HS-5 (cell line): ENCODE measurements around the gene SSNA1.

Source experiments
- DNase-seq: peaks from one replicate; pipeline ENCODE4 v3.0.0-alpha.2; 2012; ENCODE audit warnings: low read depth

Gene SSNA1

DNA sequence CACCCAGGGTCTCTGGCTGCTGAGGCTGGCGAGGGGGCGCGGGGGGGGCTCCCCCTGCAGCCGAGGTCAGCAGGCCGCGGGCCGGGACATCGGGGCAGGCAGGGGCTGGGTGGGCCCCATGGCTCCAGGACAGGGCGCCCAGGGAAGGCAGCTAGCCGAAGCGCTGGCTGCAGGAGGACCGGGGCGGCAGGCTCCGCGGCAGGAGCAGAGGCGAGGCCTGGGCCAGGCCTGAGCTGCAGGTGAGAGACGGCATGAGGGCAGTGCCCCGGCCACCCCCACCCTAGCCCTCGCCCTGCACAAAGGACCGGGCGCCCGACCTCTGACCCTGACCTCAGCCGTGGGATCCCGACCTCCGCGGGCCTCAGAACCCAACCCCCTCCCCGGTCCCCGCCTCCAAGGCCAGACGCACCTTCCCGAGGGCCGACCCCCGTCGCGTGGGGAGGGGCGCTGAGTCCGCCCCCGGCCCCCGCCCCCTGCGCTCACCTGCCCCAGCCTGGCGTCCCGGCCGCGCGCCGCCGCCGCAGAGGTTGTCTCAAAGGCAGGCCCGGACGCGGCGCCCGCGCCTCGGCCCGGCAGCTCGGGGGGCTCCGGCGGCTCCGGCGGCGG lies 33.1 kb downstream of the SSNA1 start:
- DNase-seq, result no peak

DNA sequence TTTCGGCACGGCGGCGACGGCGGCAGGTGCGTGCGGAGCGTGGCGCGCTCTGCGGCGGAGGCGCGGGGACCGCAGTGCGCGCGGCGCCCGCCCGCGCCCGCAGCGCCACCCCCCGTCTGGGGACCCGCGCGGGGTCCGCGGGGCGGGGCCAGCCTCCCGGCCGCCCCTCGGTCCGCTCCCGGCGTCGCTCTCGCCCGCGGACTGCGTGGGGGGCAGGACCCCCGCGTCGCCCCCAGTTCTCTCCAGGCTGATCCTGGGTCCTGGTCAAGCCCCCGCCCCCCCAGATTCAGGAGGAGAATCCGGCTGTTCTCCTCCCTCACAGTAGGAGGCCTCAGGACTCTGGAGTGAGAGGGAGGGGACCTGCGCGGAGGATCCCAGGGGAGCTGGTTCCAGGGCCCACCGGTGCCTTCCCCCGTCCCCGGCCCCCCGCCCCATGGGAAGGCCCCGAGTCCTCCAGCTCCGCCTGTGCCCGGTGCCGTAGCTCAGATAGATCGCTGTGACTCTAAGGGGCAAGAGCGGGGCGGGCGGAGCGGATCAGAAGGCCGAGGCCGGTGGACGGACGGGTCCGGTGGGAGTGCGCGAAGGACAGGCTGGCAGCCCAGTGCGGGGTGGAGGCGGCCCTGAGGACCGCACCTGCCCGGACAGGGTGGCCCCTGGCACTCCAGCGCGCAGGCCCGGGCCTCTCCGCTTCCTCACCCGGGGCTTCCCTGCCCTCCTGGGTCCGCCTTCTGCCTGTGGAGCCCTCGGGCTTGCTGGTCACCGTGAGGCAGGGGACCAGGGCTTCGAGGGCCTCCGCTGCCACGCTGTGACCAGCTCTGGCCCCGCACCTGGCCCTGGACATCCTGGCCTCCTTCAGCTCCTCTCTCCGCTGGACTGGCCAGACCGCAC lies 34.0 kb downstream of the SSNA1 start, which contains the start of gene RNF208:
RNF208 (minus strand) TSS at position 51 of the 888 bp plus-strand sequence. CDS start 1,028 bp downstream, outside the sequence.
- DNase-seq, result no peak

DNA sequence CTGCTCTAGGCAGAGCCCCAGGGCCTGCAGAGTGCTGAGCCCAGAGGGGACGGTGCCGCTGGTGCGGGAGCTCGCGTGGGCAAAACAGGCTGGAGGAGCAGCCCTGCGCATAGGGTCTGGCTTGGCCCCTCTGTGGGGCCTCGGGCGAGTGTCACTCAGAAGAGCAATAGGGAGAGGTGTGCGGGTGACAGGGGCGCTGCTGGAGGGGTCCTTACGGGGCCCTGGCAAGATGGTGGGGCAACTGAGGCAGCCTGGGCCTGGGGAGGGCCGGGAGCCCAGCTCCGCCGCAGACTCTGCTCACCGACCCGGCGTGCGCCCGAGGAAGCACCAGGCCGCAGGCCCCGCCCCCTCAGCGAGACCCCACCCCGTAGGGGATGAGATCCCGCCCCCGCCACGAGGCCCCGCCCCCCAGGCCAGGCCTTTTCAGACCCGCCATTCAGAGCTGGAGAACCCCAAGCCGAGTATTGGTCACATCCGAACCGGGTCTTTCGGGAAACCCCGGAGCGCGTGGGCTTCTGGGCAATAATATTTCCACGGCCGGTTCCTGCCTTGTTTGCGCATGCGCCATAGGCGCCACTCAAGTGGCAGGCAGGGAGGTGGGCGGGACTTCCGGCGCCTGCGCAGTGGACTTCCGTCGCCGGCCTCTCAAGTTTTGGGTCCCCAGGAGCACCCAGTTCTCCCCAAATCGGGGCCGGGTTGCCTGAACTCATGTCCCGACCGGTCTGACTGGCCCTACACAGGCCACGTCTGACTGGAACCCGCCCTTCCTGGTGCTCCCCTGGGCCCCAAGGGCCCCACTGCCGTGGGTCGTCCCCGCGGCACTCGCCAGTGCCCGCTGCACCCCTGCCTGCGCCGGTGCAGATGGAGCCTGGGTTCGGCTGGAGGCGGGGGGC lies 34.8 kb downstream of the SSNA1 start:
- DNase-seq, result peak; percentile 92

DNA sequence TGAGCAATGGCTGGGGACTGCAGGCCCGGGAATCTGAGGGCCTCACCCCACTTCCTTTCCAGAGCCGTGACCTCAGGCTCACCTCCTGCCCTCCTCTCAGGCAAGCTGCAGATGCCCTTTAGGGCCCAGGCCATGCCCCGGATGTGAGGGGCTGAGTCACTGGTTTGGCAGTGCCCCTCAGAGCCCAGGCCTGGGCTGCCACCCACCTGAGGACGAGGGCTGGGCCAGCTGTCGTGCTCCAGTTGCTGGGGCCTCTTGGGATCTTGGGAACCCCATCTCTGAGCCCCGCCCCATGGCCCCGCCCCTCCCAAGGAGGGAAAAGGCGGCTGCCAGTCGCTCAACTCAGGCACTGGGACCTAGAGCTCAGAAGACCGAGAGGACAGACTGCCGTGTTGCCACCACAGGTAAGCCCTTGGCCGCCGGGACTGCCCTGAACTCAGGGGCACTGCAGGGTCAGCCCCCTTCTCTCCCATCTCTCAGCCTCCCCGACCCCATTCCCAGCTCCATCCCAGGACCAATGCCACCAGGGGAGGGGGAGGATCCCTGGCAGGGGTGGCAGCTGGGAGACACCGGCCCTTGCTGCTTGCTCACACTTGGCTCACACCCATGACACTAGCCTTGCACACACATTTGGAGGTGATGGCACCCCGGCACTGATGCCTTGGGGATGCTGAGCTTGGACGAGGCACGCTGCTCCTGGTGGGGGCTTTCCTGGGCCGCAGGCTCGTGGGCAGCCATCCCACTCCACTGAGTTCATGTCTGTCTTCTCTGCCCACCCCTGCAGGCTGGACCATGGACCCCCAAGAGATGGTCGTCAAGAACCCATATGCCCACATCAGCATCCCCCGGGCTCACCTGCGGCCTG lies 36.6 kb downstream of the SSNA1 start, which contains the start of gene CYSRT1:
CYSRT1 (plus strand) TSS at position 345 of the 865 bp plus-strand sequence; CDS start at position 793, 448 bp downstream.
- DNase-seq, result no peak

DNA sequence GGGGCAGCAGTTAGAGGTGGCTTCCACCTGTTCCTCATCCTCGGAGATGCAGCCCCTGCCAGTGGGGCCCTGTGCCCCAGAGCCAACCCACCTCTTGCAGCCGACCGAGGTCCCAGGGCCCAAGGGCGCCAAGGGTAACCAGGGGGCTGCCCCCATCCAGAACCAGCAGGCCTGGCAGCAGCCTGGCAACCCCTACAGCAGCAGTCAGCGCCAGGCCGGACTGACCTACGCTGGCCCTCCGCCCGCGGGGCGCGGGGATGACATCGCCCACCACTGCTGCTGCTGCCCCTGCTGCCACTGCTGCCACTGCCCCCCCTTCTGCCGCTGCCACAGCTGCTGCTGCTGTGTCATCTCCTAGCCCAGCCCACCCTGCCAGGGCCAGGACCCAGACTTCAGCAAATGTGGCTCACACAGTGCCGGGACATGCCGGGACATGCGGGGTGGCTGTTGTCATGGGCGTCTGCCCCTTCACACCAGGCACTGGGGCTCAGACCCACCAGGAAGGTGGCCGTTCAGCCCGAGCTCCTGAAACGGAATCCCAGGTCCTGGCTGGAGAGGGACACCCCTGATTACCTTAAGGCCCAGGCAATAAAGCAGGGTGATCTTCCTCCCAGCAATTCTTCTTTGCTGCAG lies 37.3 kb downstream of the SSNA1 start:
- DNase-seq, result no peak

DNA sequence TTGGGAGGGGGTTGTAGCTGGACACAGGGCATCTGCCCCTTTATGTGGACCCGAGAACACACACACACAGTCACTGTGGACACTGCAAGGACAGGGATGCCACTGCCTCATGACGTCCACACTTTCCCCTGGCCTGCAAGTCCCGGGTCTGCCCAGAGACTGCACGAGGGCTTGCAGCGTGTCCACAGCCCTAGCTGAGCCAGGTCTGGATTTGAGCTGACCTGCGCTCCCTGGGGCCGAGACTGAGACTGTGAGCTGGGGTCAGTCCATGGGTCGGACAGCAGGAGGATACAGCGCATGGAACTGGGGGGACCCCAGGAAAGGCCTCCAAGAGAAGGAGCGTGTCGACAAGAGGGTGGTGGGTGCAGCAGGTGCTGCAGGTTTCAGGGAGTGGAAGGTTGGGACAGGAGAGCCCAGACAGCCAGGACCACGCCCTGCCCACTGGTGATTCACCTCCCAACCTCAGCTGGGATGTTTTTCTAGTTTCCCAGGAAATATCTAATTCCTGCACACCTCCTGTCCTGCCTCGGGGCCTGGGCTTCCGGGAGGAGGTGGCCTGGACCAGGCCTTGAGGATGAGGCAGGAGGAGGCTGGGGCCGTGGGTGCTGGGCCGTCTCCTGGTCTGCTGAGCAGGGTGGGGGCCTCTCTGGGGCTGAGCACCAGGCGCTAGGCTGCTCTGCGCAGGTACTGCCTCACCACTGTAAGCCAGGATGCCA lies 38.0 kb downstream of the SSNA1 start:
- no peak for DNase-seq

DNA sequence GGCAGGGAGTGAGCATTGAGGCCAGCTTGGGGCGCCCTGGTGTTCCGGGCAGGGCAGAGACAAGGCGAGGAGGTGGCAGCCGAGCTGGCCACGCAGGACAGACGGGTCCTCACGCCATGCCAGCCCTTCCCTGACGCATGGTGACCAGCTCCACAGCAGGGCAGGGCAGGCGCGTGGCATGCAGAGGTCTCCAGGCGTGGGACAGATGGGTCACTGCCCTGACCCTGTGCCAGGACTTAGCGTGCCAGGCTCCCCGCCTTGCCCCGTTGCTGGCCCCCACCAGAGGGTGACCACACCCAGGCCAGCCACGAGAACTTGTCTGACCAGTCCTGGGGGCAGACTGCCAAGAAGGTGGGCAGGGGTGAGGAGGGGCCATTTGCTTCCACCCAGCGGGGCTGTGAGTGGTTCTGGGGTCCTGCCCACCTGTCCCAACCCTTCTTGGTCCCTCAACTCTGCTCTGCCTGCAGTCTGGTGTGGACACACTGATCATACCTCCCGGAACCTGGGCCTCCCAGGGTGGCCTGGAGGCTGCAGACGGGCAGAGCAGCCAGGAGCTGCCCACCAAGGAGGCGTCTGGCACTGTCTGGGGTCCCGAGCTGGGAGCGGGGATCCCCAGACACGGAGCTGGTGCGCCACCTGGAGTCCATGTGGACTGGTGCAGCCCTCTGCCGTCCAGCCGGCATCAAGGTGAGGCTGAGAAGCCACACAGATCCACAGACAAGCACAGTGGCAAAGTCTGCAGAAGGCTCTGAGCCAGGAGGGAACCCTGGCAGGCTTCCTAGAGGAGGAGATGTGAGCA lies 38.8 kb downstream of the SSNA1 start, which contains the start of gene RNF224:
RNF224 (plus strand) TSS at position 449 of the 799 bp plus-strand sequence. CDS start 834 bp downstream, outside the sequence.
- no peak for DNase-seq

DNA sequence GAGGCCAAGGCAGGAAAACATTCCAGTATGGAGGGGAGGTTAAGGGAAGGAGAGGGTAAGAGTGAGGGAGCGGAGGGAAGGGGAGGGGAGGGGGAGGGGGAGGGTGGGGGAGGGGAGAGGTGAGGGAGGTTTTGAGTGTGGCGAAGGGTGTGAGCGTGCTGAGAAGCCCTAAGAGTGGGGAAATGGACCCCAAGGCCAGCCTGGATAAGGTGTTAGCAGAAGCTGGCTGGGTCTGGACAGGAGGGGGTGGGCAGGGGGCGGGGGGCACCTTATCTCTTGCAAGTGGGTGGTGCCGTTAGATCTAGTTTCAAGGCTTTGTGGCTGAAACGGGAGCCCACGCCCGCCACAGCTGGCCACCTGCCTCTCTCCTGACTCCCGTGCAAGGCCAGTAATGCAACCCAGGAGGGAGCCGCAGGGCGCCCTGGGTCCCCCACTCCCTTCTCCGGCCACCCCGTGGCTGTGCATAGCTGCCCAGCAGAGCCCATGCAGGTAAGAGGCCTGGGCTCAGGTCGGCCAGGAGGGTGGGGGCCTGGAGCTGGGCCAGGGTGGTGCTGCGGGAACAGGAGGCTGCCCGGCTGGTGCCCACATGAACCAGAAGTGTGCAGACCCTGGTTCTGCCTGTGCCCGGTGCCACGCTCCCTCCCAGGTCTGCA lies 39.5 kb downstream of the SSNA1 start:
- no peak for DNase-seq

DNA sequence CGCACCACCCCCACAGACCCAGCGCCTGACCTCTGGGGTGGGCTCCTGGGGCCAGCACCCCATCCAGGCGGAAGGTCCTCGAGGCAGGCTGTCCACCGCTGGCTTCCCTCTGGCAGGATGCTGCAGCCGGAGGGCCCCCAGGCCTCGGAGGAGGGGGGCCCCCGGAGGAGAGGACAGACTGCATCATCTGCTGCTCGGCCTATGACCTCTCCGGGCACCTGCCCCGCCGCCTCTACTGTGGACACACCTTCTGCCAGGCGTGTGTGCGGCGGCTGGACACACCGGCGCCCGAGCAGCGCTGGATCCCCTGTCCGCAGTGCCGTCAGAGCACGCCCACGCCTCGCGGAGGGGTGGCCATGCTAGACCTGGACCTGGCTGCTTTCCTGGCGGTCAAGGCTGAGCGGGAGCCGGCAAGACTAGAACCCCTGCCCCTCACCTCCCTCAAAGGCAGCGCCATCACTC lies 40.1 kb downstream of the SSNA1 start:
- no peak for DNase-seq

DNA sequence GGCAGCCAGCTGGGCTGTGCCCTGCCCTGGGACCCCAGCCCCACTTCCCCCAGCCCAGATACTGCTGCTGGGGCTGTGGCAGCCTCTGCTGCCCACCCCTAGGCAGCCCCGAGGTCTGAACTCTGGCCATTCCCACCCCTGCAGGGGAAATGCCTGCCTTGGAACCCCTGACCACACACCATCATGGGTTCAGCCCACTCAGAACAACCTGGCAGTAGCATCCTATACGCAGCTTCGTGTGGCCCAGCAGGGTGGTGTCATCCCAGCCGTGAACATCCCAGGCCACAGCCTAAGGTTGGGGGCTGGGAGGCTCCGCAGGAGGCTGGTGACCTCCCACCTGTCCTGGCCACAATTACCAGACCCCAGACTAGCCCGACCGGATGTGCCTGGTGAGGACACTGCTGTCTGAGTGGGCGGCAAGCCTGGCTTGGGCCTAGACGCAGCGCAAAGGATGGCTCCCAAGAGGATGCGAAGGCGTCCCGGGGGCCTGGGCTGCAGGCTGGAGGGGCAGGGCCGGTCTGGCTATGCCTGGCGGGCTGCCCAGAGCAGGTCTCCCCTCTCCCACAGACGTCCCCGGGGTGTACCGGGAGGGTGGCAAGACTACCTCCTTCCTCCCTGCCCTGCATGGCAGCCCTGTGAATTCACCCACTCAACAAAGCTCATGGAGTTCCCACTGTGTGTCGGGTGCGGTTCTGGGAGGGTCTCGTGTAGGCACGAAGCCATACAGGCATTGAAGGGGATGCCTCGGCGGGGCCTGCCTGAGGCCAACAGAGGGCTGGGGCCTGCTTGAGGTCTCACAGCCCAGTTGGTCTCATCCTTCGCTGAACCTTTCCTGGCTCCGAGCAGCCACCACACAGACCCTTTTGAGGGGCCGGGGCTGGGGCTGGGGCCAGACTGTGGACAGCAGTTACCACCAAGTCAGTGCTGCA lies 40.8 kb downstream of the SSNA1 start:
- DNase-seq, result no peak

DNA sequence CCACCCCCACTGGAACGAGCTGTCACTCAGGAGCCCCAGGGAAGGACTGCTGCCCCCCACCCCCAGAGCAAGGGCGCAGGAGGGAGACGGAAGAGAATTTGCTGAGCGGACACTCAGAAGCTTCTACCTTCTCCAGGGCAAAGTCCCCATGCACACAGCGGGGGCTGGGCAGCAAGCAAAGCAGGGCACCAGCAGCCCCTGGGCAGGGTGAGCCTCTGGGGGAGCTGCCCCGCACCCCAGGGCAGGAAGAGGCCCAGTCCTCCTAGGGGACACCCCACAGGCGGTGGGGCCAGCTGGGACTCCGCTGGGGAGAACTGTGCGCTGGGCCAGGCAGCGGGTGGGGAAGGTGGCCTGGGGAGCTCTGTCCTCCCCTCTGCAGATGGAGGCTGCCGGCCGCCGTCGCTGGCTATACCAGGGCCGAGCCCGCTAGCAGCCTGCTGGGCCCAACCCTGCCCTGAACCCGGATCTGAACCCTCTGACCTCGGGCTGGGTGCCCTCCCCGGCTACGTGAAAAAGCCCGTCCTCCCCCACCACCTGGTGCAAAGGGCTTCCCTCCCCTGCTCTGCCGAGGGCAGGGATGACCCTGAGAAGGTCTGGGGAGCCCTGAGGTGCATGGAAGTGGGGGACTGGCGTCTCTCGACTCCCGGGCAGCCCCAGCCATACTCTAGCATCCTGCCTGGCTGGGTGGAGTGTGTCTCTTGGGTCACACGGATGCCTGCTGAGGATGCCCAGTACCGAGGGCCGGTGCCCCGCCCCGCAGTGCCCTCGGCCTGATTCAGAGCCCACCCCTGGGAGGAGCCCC lies 41.6 kb downstream of the SSNA1 start:
- no peak for DNase-seq

DNA sequence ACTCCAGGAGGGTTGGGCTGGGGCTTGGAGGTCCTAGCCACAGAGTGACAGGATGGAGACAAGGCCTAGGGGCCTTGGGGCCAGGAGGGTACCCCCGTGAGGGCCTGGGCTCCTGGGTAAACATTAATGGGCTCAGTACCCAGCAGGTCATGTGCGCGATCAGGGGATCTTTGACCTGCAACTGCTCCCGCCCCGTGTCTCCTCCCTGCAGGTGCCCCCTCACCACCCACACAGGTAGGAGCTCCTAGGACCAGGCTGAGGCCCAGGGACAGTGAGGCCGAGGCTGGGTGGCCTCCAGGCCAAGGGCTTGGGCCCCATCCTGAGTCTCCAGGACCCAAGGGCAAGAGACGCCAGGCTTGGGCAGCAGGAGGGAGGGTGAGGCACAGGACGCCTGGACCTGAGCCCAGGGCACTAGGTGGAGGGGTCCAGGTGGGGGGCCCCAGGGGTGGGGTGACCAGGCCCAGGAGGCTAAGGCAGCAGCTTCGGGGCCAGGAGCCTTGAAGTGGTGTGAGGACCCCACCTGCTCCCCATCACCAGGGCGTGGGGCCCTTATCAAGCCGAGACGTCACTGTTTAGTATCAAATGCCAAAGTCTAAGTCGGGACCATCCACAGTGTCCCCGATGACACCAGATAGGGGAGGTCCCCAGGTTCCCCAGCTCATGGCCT lies 42.4 kb downstream of the SSNA1 start, which contains the start of gene SLC34A3:
SLC34A3 (plus strand) TSS at position 197 of the 667 bp plus-strand sequence. CDS start 802 bp downstream, outside the sequence.
- DNase-seq, result no peak

DNA sequence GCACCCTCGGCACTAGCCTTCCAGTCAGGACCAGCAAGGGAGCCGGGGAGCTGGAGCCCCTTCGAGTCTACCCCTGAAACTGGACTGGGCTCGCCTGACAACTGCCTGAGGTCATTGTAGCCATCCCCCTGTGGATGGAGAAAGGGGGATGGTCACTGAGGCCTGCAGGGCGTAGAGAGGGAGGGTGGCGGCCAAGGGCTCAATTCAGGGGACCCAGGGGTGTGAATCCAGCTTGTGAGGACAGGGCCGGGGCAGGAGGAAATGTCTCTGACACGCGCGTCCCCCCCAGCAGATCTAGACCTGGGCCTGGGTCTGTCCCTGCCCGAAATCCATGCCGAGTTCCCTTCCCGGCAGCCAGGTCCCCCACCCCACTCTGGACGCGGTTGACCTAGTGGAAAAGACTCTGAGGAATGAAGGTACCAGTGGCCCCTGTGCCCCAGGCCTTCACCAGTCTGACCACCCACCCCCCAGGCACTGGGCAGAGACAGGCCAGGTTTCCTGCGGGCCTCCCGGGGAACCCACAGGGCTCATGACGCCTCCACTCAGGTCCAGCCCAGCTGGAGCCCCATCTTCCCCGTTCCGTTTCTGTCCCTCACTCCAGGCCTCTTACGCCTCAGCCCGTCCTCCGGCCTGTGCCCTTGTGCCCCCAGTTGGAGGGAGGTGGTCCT lies 43.0 kb downstream of the SSNA1 start:
- DNase-seq, result no peak

DNA sequence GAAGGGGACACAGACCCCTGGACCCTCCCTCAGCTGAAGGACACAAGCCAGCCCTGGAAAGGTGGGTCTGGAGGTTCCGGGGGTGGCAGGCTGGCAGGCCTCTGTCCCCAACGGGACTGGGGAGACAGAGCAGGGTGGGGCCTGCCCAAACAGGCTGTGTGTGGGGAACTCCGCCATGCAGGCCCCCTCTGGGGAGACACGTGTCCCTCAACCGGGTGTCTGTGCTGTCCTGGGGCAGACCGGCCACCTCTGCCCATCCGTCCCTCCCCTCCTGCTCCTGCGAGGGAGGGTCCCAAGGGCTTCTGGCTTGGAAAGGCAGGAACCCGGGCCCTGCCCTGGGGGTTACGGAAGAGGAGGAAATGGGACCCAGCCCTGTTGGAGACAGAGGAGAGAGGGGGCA lies 43.6 kb downstream of the SSNA1 start:
- DNase-seq, result no peak

DNA sequence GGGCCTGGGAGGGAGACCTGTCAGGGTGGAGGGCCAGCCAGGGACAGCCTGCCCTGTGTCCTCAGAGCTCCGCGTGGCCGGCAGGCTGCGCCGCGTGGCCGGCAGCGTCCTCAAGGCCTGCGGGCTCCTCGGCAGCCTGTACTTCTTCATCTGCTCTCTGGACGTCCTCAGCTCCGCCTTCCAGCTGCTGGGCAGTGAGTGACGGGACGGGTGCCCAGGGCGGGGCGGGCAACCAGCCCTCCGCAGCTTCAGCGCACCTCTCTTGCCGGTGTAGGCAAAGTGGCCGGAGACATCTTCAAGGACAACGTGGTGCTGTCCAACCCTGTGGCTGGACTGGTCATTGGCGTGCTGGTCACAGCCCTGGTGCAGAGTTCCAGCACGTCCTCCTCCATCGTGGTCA lies 44.0 kb downstream of the SSNA1 start:
- no peak for DNase-seq
